HepG2 (cell line): ENCODE measurements around the gene STARD13. TPM values are rescaled to one million over a fixed set of nuclear protein-coding genes. Genes with fewer than 3 reads are reported as not detected.

Source experiments
- CBX1 ChIP-seq: IDR thresholded peaks from one replicate; pipeline ENCODE4 v1.6.1; 2016; ENCODE audit warnings: antibody characterized with exemption, low read depth
- SIN3B ChIP-seq: fragments of 150-350 bp; IDR thresholded peaks from 2 replicates; pipeline ENCODE4 v1.6.1; 2014; ENCODE audit warnings: low read length
- SMARCC2 ChIP-seq: fragments of 450-650 bp; IDR thresholded peaks from 2 replicates; pipeline ENCODE4 v1.6.1; 2017; ENCODE audit warnings: antibody characterized with exemption, mild to moderate bottlenecking
- SP140L ChIP-seq: sonication (generic); formaldehyde crosslinking; IDR thresholded peaks from 2 replicates; pipeline ENCODE4 v1.4.0; 2020; ENCODE audit warnings: missing genetic modification reagents, borderline replicate concordance
- ZNF256 ChIP-seq: sonication (generic); formaldehyde crosslinking; conservative IDR thresholded peaks from 2 replicates; pipeline ENCODE4 v1.4.0; 2020; ENCODE audit warnings: missing genetic modification reagents
- ZNF318 ChIP-seq: sonication (generic); formaldehyde crosslinking; IDR thresholded peaks from 2 replicates; pipeline ENCODE4 v1.4.0; 2020; ENCODE audit warnings: mild to moderate bottlenecking, missing genetic modification reagents
- ZNF547 ChIP-seq: sonication (generic); formaldehyde crosslinking; IDR thresholded peaks from 2 replicates; pipeline ENCODE4 v1.5.1; 2020; ENCODE audit warnings: mild to moderate bottlenecking, missing genetic modification reagents
- ZNF598 ChIP-seq: sonication (generic); formaldehyde crosslinking; IDR thresholded peaks from 2 replicates; pipeline ENCODE4 v1.5.1; 2020; ENCODE audit warnings: mild to moderate bottlenecking, missing genetic modification reagents, borderline replicate concordance
- polyA plus RNA-seq, 8 experiments: library from polyadenylated mRNA; depleted of rRNA in 3 of 8; stranded (reverse) in 7 of 8; unstranded in 1 of 8; fragments of >200 nt; fragmentation: Illumina TruSeq in 4 of 8; extraction: Trizol in 4 of 8; gene quantifications; 2 replicates each; pipeline versions ENCODE4 v1.2.1 to v1.2.3, GENCODE V29; 2011 to 2016; ENCODE audit warnings: low read depth in 4 of 8, missing spikeins in 1 of 8, mixed read lengths in 1 of 8; ENCODE audit not compliant: insufficient read depth in 1 of 8
- total RNA-seq, 5 experiments: library from RNA; depleted of rRNA; stranded (reverse); fragments of >200 nt; fragmentation: Illumina TruSeq; extraction: Trizol; gene quantifications; 2 replicates each; pipeline ENCODE4 v1.2.3, GENCODE V29; 2016; ENCODE audit warnings: low read depth in 1 of 5
- TF ChIP-seq, protein P1 (sequence below): IDR thresholded peaks from 2 replicates; pipeline ENCODE4 v1.6.1; 2012; ENCODE audit warnings: low read length, improper control_type of control experiment
- TF ChIP-seq, protein P2 (sequence below): sonication (generic); formaldehyde crosslinking; IDR thresholded peaks from 2 replicates; pipeline ENCODE4 v1.5.1; 2020; ENCODE audit warnings: missing genetic modification reagents, mild to moderate bottlenecking, borderline replicate concordance
- TF ChIP-seq, protein P3 (sequence below), 2 experiments: IDR thresholded peaks; 2 replicates each; pipeline ENCODE4 v1.6.1; 2011 to 2012; ENCODE audit warnings: low read length in 2 of 2, borderline replicate concordance in 1 of 2, low read depth in 1 of 2, mild to moderate bottlenecking in 1 of 2, moderate library complexity in 1 of 2

STARD13 gene
- total and polyA plus RNA-seq, 2 of the 13 experiments (the other 11 are each of a cell fraction or from before 2014, with no cell fraction given): 12.8 to 14.3 TPM

DNA sequence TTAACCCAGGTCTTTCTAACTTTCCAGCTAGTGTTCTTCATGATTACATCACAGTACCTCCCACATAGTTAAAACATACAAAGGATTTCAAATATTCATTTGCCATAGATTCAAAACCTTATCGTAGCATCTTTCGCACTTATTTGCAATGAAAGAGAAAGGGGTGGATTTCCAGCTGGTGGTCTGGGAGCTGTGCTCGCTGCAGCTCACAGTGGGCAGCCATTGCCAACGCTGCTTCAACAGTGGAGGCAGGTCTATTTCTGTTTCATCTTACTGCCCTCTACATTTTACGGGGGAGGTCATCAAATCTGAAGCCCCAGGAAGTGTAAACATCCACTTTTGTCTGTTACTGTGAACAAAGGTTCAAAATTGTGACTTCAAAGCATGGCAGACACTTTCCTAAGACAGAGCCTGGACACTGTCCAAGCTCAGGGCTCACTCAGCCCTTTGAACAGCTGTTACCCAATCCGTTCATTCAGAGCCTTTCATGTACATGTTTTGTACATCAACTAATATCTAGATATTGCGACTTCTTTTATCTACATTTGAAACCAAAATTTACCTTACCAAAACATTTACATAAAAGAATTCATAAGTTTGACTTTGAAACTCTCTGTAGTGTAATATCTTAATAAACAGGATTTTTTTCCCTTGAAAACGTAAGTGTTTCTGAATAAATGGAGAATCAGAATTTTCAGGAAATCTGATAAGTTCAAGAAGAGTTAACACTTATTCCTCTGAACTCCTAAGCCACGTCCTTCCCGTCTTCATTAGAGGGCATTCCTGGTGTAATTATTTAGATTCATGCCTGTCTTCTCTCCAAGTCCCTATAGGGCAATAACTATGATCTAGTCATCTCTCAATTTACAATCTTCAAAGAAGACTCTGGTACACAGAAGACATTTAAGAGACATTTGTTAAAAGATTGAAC, 25.1 kb downstream of the STARD13 start (continued):
- TF ChIP-seq, protein P1, sequence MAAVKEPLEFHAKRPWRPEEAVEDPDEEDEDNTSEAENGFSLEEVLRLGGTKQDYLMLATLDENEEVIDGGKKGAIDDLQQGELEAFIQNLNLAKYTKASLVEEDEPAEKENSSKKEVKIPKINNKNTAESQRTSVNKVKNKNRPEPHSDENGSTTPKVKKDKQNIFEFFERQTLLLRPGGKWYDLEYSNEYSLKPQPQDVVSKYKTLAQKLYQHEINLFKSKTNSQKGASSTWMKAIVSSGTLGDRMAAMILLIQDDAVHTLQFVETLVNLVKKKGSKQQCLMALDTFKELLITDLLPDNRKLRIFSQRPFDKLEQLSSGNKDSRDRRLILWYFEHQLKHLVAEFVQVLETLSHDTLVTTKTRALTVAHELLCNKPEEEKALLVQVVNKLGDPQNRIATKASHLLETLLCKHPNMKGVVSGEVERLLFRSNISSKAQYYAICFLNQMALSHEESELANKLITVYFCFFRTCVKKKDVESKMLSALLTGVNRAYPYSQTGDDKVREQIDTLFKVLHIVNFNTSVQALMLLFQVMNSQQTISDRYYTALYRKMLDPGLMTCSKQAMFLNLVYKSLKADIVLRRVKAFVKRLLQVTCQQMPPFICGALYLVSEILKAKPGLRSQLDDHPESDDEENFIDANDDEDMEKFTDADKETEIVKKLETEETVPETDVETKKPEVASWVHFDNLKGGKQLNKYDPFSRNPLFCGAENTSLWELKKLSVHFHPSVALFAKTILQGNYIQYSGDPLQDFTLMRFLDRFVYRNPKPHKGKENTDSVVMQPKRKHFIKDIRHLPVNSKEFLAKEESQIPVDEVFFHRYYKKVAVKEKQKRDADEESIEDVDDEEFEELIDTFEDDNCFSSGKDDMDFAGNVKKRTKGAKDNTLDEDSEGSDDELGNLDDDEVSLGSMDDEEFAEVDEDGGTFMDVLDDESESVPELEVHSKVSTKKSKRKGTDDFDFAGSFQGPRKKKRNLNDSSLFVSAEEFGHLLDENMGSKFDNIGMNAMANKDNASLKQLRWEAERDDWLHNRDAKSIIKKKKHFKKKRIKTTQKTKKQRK: no peak
- TF ChIP-seq, protein P2, sequence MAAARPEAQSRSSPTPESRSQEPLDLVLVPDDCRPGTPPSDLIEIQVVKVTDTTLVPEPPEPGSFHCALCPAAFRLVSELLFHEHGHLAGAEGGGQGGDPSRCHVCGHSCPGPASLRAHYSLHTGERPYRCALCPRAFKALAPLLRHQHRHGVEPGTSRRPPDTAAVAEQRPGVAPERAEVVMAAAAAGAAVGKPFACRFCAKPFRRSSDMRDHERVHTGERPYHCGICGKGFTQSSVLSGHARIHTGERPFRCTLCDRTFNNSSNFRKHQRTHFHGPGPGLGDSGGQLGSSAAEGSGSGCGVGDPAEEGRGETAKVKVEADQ: no peak
- no peak for TF ChIP-seq SMARCC2
- TF ChIP-seq ZNF598 (CRISPR knock-in tag): no peak
- no peak for TF ChIP-seq ZNF256 (CRISPR knock-in tag)
- TF ChIP-seq CBX1: no peak
- TF ChIP-seq ZNF318: no peak
- TF ChIP-seq, protein P3, sequence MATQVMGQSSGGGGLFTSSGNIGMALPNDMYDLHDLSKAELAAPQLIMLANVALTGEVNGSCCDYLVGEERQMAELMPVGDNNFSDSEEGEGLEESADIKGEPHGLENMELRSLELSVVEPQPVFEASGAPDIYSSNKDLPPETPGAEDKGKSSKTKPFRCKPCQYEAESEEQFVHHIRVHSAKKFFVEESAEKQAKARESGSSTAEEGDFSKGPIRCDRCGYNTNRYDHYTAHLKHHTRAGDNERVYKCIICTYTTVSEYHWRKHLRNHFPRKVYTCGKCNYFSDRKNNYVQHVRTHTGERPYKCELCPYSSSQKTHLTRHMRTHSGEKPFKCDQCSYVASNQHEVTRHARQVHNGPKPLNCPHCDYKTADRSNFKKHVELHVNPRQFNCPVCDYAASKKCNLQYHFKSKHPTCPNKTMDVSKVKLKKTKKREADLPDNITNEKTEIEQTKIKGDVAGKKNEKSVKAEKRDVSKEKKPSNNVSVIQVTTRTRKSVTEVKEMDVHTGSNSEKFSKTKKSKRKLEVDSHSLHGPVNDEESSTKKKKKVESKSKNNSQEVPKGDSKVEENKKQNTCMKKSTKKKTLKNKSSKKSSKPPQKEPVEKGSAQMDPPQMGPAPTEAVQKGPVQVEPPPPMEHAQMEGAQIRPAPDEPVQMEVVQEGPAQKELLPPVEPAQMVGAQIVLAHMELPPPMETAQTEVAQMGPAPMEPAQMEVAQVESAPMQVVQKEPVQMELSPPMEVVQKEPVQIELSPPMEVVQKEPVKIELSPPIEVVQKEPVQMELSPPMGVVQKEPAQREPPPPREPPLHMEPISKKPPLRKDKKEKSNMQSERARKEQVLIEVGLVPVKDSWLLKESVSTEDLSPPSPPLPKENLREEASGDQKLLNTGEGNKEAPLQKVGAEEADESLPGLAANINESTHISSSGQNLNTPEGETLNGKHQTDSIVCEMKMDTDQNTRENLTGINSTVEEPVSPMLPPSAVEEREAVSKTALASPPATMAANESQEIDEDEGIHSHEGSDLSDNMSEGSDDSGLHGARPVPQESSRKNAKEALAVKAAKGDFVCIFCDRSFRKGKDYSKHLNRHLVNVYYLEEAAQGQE (IDR thresholded peaks at IDR 0.05; ENCODE audit: borderline replicate concordance in 1 of 2, low read depth in 1 of 2, low read length in 2 of 2): peak in 1 of 2 experiments; percentile 53; a peak in 1 of 4 replicates
- TF ChIP-seq SP140L (CRISPR knock-in tag): no peak
- no peak for TF ChIP-seq SIN3B
- 0 out of 2 replicates have a peak, but pooled peaks have one; percentile 18 for TF ChIP-seq ZNF547 (CRISPR knock-in tag)
